GM18505 (cell line): Measurements from ENCODE around the gene NCAPH2.

Experiments used
- ATAC-seq: cut with Tn5 transposase; IDR thresholded peaks from one replicate; pipeline ENCODE4 v1.9.1; 2021; ENCODE audit not compliant: unreplicated experiment
- POLR2A ChIP-seq: IDR thresholded peaks from 4 replicates; pipeline ENCODE4 v1.6.1; 2011; ENCODE audit warnings: borderline replicate concordance; ENCODE audit not compliant: insufficient read depth, insufficient read length; ENCODE audit errors: extremely low read depth

NCAPH2 gene

DNA sequence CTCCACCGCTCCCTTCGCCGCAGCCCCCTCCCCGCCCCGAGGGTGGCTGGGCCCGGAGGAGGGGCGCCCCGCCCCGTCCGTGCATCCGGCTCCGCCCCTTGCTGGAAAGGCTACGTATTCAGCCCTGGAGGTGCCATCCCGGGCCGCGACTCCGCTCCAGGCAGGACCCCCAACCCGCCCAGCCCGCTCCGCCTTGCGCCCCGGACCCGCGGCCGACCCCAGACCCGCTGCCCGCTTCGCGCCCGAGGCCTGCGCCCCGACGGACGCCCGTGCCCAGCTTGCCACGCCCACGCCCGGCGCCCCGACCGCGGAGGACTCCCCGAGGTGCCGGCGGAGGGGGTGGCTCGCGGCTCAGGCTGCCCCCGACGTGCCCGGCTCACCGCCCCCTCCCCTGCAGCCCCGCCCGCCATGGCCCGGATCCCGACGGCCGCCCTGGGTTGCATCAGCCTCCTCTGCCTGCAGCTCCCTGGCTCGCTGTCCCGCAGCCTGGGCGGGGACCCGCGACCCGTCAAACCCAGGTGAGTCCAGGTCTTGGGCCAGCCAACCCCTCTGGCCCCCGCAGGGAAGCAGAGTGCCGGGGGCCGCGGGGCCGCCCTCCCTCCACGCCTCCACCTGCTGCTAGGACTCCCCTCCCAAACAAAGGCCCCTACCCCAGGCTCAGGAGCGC lies 26.5 kb upstream of the NCAPH2 start, which contains the start of gene ADM2:
Gene ADM2, plus strand, starts transcription at position 104 of the 667 bp plus-strand sequence. Its CDS starts 305 bp downstream, at position 409.
- no peak for ATAC-seq
- TF ChIP-seq POLR2A, result no peak

GRCh38 chr22:50482107-50483074 lies 25.6 kb upstream of the NCAPH2 start:
- no peak for TF ChIP-seq POLR2A
- no peak for ATAC-seq

GRCh38 chr22:50483106-50483505 lies 24.9 kb upstream of the NCAPH2 start:
- no peak for ATAC-seq
- no peak for TF ChIP-seq POLR2A

GRCh38 chr22:50483556-50483955 lies 24.5 kb upstream of the NCAPH2 start:
- ATAC-seq, result no peak
- no peak for TF ChIP-seq POLR2A

GRCh38 chr22:50483977-50484853 lies 23.8 kb upstream of the NCAPH2 start:
- ATAC-seq, result no peak

GRCh38 chr22:50485221-50486131 lies 22.5 kb upstream of the NCAPH2 start:
- TF ChIP-seq POLR2A, result no peak
- ATAC-seq, result no peak

More at GRCh38 chr22:50483977-50484853, 23.8 kb upstream of the NCAPH2 start:
- no peak for TF ChIP-seq POLR2A

DNA sequence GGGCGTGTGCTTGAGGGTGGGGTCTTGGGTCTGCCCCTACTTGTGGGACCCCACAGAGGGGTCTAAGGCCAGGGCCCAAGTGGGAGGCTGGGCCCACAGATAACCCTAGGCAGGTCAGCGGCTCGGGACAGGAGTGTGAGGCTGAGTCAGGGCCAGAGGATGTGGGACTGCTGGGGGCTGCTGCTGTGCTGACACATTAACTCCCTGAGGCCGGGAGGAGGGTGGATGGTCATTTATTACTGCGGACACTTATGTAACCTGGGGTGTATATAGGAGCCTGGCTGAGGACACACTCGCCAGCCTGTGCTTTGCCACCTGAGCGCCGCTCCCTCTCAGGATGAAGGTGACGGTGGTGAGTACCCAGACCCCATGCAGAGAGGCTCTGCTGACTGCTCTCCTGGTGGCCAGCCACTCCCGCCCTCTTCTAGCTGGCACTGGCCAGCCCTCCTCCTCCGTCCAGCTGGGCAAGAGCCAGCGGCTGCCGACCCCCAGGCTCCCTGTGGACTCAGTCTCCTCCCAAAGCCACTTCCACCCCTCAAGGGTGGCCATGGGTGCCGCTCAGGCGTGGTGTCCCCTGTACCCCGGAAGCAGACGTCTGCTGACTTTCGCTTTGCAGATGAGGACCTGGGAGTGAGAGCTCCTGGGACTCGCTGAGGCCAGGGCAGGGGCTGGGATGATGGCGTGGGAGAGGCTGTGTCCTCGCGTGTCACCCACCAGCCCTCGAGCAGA lies 21.3 kb upstream of the NCAPH2 start, which contains the start of gene MIOX:
Gene MIOX, plus strand, starts transcription at position 299 of the 729 bp plus-strand sequence. Its CDS starts 39 bp downstream, at position 338.
- no peak for ATAC-seq
- TF ChIP-seq POLR2A, result no peak

DNA sequence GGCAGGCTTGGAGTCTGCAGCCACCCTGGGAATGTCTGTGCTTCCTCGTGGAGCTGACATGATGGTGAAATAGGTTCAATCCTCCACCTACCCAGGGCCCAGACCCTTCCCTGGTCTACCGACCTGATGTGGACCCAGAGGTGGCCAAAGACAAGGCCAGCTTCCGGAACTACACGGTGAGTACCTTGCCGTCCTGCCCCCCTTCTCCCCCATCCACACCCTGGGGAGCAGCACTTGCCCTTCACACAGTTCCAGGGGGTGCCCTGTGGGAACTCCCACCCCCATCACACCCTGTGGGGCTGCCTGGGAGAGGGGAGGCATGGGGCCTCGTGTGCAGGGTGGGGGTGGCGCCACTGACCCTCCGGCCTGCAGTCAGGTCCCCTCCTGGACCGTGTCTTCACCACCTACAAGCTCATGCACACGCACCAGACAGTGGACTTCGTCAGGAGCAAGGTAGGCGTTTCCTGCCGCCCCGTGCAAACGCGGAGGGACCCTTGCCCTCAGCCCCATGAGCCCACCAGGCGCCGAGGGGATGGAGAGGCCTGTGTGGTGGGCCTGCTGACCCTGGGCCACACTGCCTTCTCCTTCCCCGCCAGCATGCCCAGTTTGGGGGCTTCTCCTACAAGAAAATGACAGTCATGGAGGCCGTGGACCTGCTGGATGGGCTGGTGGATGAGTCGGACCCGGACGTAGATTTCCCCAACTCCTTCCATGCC lies 20.6 kb upstream of the NCAPH2 start:
- no peak for ATAC-seq
- TF ChIP-seq POLR2A, result no peak

- ATAC-seq, result no peak
- TF ChIP-seq POLR2A, result no peak
Measured at GRCh38 chr22:50488006-50488677, 19.9 kb upstream of the NCAPH2 start.

- ATAC-seq, result no peak
- no peak for TF ChIP-seq POLR2A
Measured at GRCh38 chr22:50488886-50489285, 19.1 kb upstream of the NCAPH2 start.
